Muscle of leg (tissue), 11 donors: ENCODE data around the gene ARHGAP6. TPM values are rescaled to one million over a fixed set of nuclear protein-coding genes. Genes with fewer than 3 reads are reported as not detected.

Experiments used
- DNase-seq: peaks from one replicate; pipeline ENCODE4 v3.0.0; 2013
- H3K27ac ChIP-seq: one replicate; pipeline ENCODE4 v1.5.1; 2013; ENCODE audit warnings: mild to moderate bottlenecking, low read length, control low read depth
- H3K27me3 ChIP-seq: one replicate; pipeline ENCODE4 v1.6.1; 2013; ENCODE audit warnings: low read length; ENCODE audit not compliant: control insufficient read depth, insufficient read depth
- H3K36me3 ChIP-seq: one replicate; pipeline ENCODE4 v1.6.1; 2013; ENCODE audit warnings: low read length; ENCODE audit not compliant: control insufficient read depth, insufficient read depth
- H3K4me1 ChIP-seq: one replicate; pipeline ENCODE4 v1.6.1; 2013; ENCODE audit warnings: low read length; ENCODE audit not compliant: control insufficient read depth, insufficient read depth
- H3K4me3 ChIP-seq: one replicate; pipeline ENCODE4 v1.5.1; 2013; ENCODE audit warnings: low read length, control low read depth
- H3K9me3 ChIP-seq: replicated peaks from 2 replicates; pipeline ENCODE4 v1.6.1; 2013; ENCODE audit warnings: low read depth, low read length; ENCODE audit not compliant: control insufficient read depth
- WGBS: methylation state at CpG from one replicate; pipeline ENCODE4 v1.1.5; 2013; ENCODE audit warnings: missing lambda C conversion rate; ENCODE audit not compliant: insufficient coverage; 5-methylcytosine and 5-hydroxymethylcytosine counted together
- polyA plus RNA-seq, 8 donors: library from polyadenylated mRNA; unstranded; fragments of 120-200 nt; gene quantifications; one replicate each; pipeline versions ENCODE4 v1.2.1 to v1.2.3, GENCODE V29; 2013; ENCODE audit warnings: inconsistent platforms in 1 of 8, low replicate concordance in 1 of 8; ENCODE audit not compliant: insufficient read length in 8 of 8, insufficient read depth in 1 of 8
- total RNA-seq: library from RNA; stranded (reverse); fragments of 120-200 nt; gene quantifications from one replicate; pipeline ENCODE4 v1.2.4, GENCODE V29; 2013

ARHGAP6 gene
- total and polyA plus RNA-seq, 9 donors, result 7.4 to 10.9 (median 9.3) TPM

DNA sequence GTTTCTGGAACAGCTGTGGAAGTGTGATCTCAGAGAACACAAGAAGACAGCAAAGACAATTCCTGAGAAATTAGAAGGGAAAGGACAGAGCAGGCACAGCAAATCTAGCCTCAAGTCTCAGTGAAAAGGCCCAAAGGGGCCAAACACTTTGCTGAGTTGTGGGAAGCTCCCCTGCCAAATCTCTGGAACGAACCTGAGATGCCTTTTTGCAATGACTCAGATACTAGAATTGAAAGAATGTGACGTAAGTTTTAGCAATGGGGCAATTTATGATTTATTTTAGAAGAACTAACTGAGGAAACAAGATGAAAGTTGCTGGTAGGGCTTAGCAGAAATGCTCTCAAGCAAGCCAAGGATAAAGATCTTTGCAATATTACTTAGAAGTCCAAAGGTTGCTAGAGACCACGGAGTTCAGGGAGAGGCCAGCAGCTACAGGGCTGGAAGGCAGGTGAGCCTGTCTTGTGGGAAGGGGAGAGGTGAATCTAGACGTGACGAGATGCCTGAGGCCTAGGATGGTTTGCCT, 279.7 kb downstream of the ARHGAP6 start:
- Histone ChIP-seq H3K27ac (peak overlapping the region; percentile 62), H3K9me3 (no peaks in the 10 kb centered on the region), H3K4me3 (no peak overlapping the region), H3K27me3 (peaks cover 5% of the 10 kb centered on the region), H3K4me1 (peaks cover 7% of the 10 kb centered on the region), H3K36me3 (no peaks in the 10 kb centered on the region)
- WGBS, result 42% methylated on average over 4 of the region's 5 CpGs
- DNase-seq, result peak; percentile 43

DNA sequence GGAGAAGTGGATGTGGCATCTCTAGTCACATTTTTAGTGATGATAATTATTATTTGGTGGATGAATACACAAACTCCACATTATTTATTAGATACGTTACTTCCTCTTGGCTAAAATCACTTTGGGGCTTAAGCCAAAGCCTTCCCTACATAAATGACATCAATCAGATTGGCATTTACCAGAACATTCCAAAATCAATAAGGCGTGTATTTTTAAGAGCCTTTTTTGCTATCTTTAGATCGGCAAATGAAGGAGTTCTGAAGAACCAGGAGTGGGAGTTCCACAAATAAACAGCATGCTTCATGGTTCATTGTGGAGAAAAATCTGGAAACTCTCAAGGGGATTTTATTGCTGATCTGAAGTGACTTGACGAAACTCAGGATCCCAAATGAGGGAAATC, 282.8 kb downstream of the ARHGAP6 start:
- peaks cover 7% of the 10 kb centered on the region for H3K4me1 ChIP-seq
- H3K4me3 ChIP-seq, result no peak overlapping the region
- H3K27ac ChIP-seq, result no peak overlapping the region
- WGBS, result 50% methylated on average over 1 of the region's 4 CpGs
- no peaks in the 10 kb centered on the region for H3K36me3 ChIP-seq
- peaks cover 13% of the 10 kb centered on the region for H3K27me3 ChIP-seq
- no peak for DNase-seq
- H3K9me3 ChIP-seq, result peaks cover 2% of the 10 kb centered on the region

DNA sequence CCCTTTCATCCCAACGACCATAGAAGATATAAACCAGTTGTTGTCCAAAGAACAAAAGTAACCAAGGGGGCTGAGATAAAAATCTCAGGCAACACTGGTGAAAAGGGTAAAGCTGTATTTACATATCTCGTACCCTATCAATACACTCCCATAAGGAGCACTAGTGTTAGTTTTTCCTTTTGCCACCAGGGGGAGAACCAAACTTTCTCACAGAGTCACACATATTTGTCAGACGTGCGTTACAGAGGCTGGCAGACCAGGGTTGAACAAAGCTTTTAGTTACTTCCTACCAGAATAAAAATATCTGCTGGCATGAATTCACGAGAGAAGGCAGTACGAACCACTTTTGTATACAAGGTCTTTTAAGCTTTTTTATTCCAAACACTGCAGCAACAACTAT, 284.3 kb downstream of the ARHGAP6 start:
- DNase-seq, result peak; percentile 77
- no peak overlapping the region for H3K4me3 ChIP-seq
- WGBS, result 12% methylated on average over 4 of the region's 6 CpGs
- H3K27me3 ChIP-seq, result peaks cover 15% of the 10 kb centered on the region
- peaks cover 7% of the 10 kb centered on the region for H3K4me1 ChIP-seq
- H3K9me3 ChIP-seq, result peaks cover 2% of the 10 kb centered on the region
- no peak overlapping the region for H3K27ac ChIP-seq
- H3K36me3 ChIP-seq, result no peaks in the 10 kb centered on the region

DNA sequence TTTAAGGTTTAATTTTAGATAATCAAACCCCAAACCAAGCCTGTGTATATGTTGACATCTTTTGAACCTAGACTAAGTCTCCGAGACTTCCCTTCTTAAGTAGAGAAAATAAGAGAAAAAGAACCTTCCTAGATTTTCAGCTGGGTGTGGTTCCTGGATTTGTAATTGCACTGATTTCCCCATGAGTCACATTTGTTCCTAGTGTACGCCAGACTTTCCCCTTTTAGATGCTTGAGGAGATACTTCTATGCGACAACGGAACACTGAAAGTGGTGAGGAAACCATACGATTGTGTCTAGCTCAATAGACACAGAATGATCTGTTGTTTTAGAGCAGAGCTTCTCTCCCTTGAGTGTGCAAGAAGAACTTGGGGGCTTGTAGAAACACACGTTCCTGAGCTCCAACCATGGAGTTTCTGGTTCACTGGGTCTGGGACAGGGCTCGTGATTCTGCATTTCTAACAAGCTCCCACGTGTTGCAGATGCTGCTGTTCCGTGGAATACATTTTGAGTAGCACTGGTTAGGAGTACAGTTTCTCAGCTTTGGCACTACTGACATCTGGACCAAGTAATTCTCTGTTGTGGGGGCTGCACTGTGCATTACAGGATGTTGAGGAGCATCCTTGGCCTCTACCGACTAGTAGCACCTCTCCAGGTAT, 285.4 kb downstream of the ARHGAP6 start:
- Histone ChIP-seq H3K4me3 (no peak overlapping the region), H3K36me3 (no peaks in the 10 kb centered on the region), H3K9me3 (peaks cover 2% of the 10 kb centered on the region), H3K4me1 (no peaks in the 10 kb centered on the region), H3K27me3 (peaks cover 10% of the 10 kb centered on the region), H3K27ac (no peak overlapping the region)
- 67% methylated on average over 6 of the region's 10 CpGs for WGBS
- DNase-seq, result peak; percentile 46

DNA sequence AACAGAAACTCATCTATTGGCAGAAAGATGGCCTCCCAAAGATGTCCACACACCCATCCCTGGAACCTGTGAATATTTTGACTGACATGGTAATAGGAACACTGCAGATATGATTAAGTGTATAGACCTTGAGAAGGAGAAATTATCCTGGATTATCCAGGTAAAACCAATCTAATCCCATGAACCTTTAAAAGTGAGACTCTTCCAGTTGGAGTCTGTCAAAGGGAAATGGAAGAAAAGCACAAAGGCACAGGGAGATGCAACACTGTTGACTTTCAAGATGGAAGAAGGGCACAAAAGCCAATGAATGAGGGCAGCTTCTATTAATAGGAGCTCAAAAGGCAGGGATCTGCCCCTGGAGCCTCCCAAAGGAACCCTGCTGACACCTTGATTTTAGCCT, 289.6 kb downstream of the ARHGAP6 start:
- Histone ChIP-seq H3K27me3 (peaks cover 10% of the 10 kb centered on the region), H3K36me3 (no peaks in the 10 kb centered on the region), H3K4me1 (no peaks in the 10 kb centered on the region), H3K27ac (no peak overlapping the region), H3K4me3 (no peak overlapping the region), H3K9me3 (peaks cover 2% of the 10 kb centered on the region)
- no peak for DNase-seq

DNA sequence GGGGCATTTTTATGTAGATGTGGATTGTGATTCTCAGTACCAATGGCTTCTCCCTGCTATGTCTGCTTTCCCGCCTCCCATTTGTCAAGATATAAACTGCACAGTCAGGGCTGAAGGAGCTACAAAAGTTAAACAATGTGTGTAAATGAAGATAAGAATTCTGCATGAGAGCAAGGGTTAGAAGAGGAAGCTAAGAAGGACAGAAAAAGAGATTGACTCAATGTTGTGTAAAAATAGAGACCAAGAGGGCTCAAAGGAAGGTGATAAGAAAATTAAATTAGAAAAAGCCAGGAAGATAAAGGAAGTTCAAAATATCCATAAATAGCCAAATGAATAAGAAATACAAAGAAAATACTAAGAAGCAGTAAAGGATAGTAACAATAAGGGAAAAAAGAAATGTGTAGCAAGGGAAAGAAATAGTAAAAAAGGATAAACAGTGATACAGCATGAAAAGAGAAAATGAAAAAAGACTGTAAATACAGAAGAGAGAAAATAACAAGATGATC, 290.1 kb downstream of the ARHGAP6 start:
- no peak for DNase-seq
- H3K27me3 ChIP-seq, result peaks cover 8% of the 10 kb centered on the region
- H3K4me3 ChIP-seq, result no peak overlapping the region
- H3K27ac ChIP-seq, result no peak overlapping the region
- no peaks in the 10 kb centered on the region for H3K4me1 ChIP-seq
- WGBS, result no CpG with 5 or more reads among the region's 1 CpG
- H3K36me3 ChIP-seq, result no peaks in the 10 kb centered on the region
- peaks cover 2% of the 10 kb centered on the region for H3K9me3 ChIP-seq

DNA sequence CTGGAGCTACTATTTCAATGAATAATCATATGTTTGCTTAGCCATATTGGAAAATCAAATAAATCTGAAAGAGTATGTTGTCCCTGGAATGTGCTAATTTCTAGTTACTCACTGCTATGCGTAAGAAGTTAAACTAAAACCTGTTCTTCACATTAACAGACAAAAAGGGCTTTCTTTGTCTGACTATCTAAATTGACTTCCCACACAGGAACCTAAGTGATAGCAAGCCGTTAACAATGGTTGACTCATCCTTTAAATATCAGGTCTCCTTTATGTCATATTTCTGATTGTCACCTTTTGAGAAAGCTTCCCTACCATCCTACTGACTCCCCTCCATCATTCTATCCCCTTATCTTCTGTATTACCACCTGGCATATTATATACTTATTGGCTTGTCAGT, 291.1 kb downstream of the ARHGAP6 start:
- peaks cover 6% of the 10 kb centered on the region for H3K27me3 ChIP-seq
- 50% methylated on average over 1 of the region's 2 CpGs for WGBS
- H3K36me3 ChIP-seq, result no peaks in the 10 kb centered on the region
- H3K9me3 ChIP-seq, result peaks cover 2% of the 10 kb centered on the region
- DNase-seq, result no peak
- H3K4me1 ChIP-seq, result no peaks in the 10 kb centered on the region
- no peak overlapping the region for H3K27ac ChIP-seq
- H3K4me3 ChIP-seq, result no peak overlapping the region

DNA sequence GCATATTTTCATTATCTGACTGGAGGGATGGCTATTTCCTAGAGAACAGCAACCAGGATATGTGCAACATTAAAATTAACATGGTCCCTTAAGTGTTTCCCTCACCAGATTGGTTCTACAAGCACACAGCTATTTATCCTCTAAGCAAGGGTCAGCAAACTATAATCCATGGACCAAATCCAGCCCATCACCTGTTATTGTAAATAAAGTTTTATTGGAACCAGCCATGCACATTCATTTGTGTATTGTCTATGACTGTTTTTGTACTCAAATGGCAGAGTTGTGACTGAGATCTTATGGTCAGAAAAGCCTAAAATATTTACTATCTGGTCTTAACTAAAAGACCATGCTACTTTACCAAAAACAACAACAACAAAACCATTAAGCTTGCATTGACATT, 294.6 kb downstream of the ARHGAP6 start:
- Histone ChIP-seq H3K27ac (no peak overlapping the region), H3K4me3 (no peak overlapping the region), H3K27me3 (no peaks in the 10 kb centered on the region), H3K9me3 (no peaks in the 10 kb centered on the region), H3K36me3 (no peaks in the 10 kb centered on the region), H3K4me1 (no peaks in the 10 kb centered on the region)
- no peak for DNase-seq

DNA sequence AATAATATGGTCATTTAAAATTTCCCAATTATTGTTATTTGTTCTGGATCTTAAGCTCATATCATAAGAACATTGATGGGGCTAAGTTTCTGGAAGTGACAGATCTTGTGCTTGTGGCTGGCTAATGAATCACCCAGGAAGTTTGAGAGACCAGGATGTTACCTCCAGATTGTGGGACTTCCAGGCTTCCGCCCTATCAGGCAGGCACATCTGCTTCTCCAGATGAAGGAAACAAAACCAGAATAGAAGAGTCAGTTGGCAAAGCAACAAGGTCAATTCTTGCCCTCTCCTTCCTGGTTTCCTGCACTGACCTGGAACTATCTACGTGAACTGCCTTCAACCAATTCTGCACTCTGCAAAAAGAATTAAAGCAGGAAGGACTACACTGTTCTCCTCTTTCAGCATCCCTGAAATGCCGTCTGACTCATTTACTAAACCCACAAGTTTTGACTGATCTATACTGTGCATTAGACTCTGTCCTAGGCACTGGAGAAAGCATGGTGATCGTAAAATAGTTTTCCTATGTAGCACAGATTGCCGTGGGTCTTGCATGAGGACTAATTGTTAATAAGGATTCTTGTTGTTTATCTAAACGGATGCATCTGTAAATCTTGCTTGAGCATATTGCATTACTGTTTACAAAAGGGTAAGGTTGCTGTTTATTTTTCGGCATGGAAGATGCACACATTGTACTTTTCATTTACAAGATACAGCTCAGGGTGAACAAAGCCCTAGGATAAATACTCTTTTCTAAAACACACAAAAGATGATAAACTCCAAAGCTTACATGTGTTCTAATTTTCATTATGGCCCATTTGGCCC, 297.9 kb downstream of the ARHGAP6 start:
- Histone ChIP-seq H3K27me3 (peaks cover 3% of the 10 kb centered on the region), H3K4me1 (no peaks in the 10 kb centered on the region), H3K27ac (no peak overlapping the region), H3K36me3 (no peaks in the 10 kb centered on the region), H3K9me3 (peaks cover 4% of the 10 kb centered on the region), H3K4me3 (no peak overlapping the region)
- no peak for DNase-seq
- 58% methylated on average over 3 of the region's 7 CpGs for whole genome bisulfite sequencing

DNA sequence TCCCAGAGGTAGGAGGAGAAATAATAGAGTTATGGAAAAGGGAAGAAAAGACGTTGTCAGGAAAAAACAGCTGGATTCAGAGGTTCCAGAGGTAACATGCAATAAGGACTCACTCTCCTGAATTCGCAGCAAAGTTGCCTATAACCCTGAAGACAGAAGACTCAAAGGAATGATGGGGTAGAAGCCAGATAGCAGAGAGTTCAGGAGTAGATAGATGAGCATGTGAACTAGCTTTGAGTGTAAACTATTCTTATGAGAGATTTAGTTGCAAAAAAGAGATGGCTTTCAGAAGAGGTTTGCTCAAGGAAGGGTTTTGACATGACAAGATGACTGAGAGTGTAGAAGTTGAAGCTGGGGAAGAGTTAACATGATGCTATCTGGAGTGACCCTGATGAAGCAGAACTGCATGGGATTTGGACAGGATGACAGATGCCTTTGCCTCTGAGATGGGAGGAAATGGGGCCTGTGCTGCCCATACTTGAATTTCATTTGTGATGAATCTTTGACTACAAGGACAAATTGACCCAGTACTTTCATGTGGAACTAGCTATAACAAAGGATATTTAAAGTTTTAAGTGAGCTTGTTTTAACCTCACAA, 298.6 kb downstream of the ARHGAP6 start:
- no peaks in the 10 kb centered on the region for H3K36me3 ChIP-seq
- H3K9me3 ChIP-seq, result peaks cover 4% of the 10 kb centered on the region
- H3K27ac ChIP-seq, result no peak overlapping the region
- H3K4me3 ChIP-seq, result no peak overlapping the region
- no peaks in the 10 kb centered on the region for H3K4me1 ChIP-seq
- DNase-seq, result no peak
- H3K27me3 ChIP-seq, result peaks cover 3% of the 10 kb centered on the region
- 50% methylated on average over 2 of the region's 2 CpGs for WGBS
